GM18519 (cell line): Measurements from ENCODE around the gene TACR1.
"Not testable (repeated sequence)": the region's sequence is repeated elsewhere in the genome, so short reads cannot be mapped to it uniquely, and the experiment has no call there.

Experiments used
- ATAC-seq: cut with Tn5 transposase; IDR thresholded peaks from one replicate; pipeline ENCODE4 v1.9.1; 2021; ENCODE audit warnings: mild to moderate bottlenecking, moderate library complexity; ENCODE audit not compliant: unreplicated experiment, low FRiP score

TACR1 gene

GRCh38 chr2:75199428-75200011, at the start of gene TACR1:
Gene TACR1, minus strand, starts transcription at chr2:75199520. Its CDS starts 586 bp downstream, at chr2:75198934.
- ATAC-seq = peak; percentile 60

- not testable (repeated sequence) for ATAC-seq
Measured at GRCh38 chr2:75248581-75248980, 49.3 kb upstream of the TACR1 start.

GRCh38 chr2:75246441-75247167, 47.3 kb upstream of the TACR1 start:
- ATAC-seq = no peak

GRCh38 chr2:75243219-75243618, 43.9 kb upstream of the TACR1 start:
- no peak for ATAC-seq

GRCh38 chr2:75241696-75242095, 42.4 kb upstream of the TACR1 start:
- no peak for ATAC-seq

GRCh38 chr2:75238670-75239330, 39.5 kb upstream of the TACR1 start:
- ATAC-seq = no peak

- ATAC-seq = no peak
Measured at GRCh38 chr2:75237296-75237695, 38.0 kb upstream of the TACR1 start.

- no peak for ATAC-seq
Measured at GRCh38 chr2:75233965-75234364, 34.6 kb upstream of the TACR1 start.

GRCh38 chr2:75226617-75227016, 27.3 kb upstream of the TACR1 start:
- no peak for ATAC-seq

GRCh38 chr2:75226099-75226498, 26.8 kb upstream of the TACR1 start:
- no peak for ATAC-seq

GRCh38 chr2:75224636-75225094, 25.3 kb upstream of the TACR1 start:
- ATAC-seq = no peak

GRCh38 chr2:75222527-75222926, 23.2 kb upstream of the TACR1 start:
- no peak for ATAC-seq

GRCh38 chr2:75221862-75222261, 22.5 kb upstream of the TACR1 start:
- no peak for ATAC-seq

- ATAC-seq = not testable (repeated sequence)
Measured at GRCh38 chr2:75219213-75219612, 19.9 kb upstream of the TACR1 start.

GRCh38 chr2:75211266-75211770, 12.0 kb upstream of the TACR1 start:
- ATAC-seq = no peak

- no peak for ATAC-seq
Measured at GRCh38 chr2:75210409-75210808, 11.1 kb upstream of the TACR1 start.

GRCh38 chr2:75208738-75209137, 9.4 kb upstream of the TACR1 start:
- ATAC-seq = no peak

GRCh38 chr2:75204833-75205232, 5.5 kb upstream of the TACR1 start:
- ATAC-seq = no peak

GRCh38 chr2:75202359-75202758, 3.0 kb upstream of the TACR1 start:
- ATAC-seq = no peak

GRCh38 chr2:75200140-75201096, 1.1 kb upstream of the TACR1 start:
- ATAC-seq = no peak
